ENCODE data around the gene OBSCN.

OBSCN gene

DNA sequence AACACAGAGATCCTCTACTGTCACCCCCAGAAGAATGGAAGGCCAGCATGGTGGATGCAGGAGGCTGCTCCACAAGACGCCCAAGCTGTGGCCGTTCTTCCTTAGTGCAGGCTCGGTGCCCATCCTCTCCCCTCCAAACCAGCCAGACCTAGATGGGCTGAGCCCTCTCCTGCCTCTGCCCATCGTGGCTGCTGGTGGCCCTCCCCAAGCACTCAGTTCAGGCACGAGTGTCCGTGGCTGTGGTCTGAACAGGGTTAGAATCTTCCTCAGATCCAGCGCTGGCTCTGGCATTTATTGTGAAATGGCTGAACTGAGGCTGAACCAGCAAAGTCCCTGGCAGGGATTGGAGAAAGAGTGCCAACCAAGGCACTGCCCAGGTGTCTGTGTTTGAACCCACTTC is 139.3 kb downstream of the OBSCN start:
- Histone ChIP-seq H3K9ac (ENCODE audit: low read length) (no peak overlapping the region), H3K27me3 (ENCODE audit: control insufficient read depth in 1 of 2, insufficient read depth in 2 of 2, low read length in 2 of 2) (no peaks in the 10 kb centered on the region), H3K36me3 (ENCODE audit: insufficient read depth, low read length) (no peaks in the 10 kb centered on the region), H3K27ac (ENCODE audit: low read depth, low read length) (no peak overlapping the region), H3K4me1 (ENCODE audit: insufficient read depth, low read length) (no peaks in the 10 kb centered on the region), H3K4me3 (ENCODE audit: low read depth in 1 of 2, low read length in 2 of 2) (no peak overlapping the region), H3K9me3 (ENCODE audit: low read length) (no peaks in the 10 kb centered on the region)

DNA sequence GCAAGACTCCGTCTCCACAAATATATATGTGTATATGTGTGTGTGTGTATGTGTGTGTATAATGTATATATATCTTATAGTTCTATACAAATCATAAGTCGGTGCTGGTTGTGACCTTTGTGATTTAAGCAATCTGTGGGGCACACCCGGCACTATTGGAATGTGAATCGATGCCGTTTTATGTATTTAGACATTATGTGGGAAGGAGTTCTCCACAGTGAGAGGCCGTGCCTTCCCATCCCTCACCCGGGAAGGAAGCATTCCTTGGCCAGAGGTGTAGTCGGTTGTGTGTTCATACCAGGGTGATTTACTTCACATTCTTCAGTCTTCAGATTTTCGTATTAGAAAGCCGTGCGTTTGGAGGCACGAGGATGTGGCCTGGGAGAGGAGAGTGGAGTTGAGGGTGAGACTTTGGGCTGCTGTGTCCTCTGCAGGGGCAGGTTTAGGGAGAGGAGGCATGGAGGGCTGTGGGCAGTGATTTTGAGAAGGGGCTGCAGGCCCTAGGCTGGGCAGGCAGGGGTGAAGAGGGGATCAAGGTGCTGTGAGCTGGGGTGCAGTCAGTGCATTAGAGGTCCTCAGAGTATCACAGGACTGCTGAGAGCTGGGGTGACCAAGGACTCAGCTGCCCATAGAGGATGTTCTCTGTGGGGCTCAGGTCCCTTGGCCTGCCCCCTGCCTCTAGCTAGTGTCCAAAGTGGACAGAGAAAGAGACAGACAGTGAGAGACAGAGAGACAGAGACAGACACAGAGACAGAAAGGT is 141.0 kb downstream of the OBSCN start:
- no peaks in the 10 kb centered on the region for H3K4me1 ChIP-seq (ENCODE audit: insufficient read depth, low read length)
- no peak overlapping the region for H3K4me3 ChIP-seq (ENCODE audit: low read depth in 1 of 2, low read length in 2 of 2)
- H3K9ac ChIP-seq (ENCODE audit: low read length), result no peak overlapping the region
- H3K27me3 ChIP-seq (ENCODE audit: control insufficient read depth in 1 of 2, insufficient read depth in 2 of 2, low read length in 2 of 2), result no peaks in the 10 kb centered on the region
- H3K27ac ChIP-seq (ENCODE audit: low read depth, low read length), result no peak overlapping the region
- no peaks in the 10 kb centered on the region for H3K9me3 ChIP-seq (ENCODE audit: low read length)
- H3K36me3 ChIP-seq (ENCODE audit: insufficient read depth, low read length), result no peaks in the 10 kb centered on the region

DNA sequence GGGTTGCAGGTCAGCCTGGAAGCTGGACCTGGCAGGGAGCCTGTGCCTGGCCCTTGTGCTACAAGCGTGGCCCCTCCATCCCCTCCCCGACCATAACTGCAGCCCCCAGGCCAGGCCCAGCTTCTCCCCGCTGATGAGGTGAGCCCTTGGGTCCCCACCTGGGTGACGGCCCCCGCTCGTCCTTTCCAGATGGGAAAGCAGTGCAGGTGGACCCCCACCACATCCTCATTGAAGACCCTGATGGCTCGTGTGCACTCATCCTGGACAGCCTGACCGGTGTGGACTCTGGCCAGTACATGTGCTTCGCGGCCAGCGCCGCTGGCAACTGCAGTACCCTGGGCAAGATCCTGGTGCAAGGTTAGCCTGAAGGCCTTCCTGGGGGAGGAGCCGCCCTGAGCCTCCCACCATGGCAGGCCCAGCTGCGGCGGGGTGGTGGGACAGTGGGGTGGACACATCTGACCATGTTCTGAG is 141.9 kb downstream of the OBSCN start:
- Histone ChIP-seq H3K27ac (ENCODE audit: low read depth, low read length) (no peak overlapping the region), H3K36me3 (ENCODE audit: insufficient read depth, low read length) (no peaks in the 10 kb centered on the region), H3K9me3 (ENCODE audit: low read length) (no peaks in the 10 kb centered on the region), H3K4me3 (ENCODE audit: low read depth in 1 of 2, low read length in 2 of 2) (no peak overlapping the region), H3K9ac (ENCODE audit: low read length) (no peak overlapping the region), H3K4me1 (ENCODE audit: insufficient read depth, low read length) (no peaks in the 10 kb centered on the region), H3K27me3 (ENCODE audit: control insufficient read depth in 1 of 2, insufficient read depth in 2 of 2, low read length in 2 of 2) (no peaks in the 10 kb centered on the region)

DNA sequence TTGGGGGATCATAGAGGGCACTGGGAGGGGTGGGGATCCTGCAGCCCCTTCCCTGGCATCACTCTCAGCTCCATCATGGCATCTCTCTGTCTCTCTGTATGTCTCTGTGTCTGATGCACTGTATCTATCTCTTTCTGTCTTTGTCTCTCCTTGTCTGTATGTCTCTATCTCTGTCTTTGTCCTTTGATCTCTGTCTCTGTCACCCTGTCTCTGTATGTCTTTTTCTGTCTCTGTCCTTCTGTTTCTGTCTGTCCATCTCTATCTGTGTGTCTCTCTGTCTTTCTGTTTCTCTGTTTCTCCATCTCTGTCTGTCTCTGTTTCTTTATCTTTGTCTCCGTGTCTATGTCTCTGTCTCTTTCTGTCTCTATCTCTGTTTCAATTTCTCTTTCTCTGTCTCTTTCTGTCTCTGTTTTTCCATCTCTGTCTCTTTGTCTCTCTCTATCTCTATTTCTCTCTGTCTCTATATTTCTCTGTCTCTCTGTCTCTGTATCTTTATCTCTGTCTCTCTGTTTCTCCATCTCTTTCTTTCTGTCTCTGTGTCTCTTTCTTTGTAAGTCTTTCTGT is 142.4 kb downstream of the OBSCN start:
- Histone ChIP-seq H3K27ac (ENCODE audit: low read depth, low read length) (no peak overlapping the region), H3K4me1 (ENCODE audit: insufficient read depth, low read length) (no peaks in the 10 kb centered on the region), H3K9ac (ENCODE audit: low read length) (no peak overlapping the region), H3K4me3 (ENCODE audit: low read depth in 1 of 2, low read length in 2 of 2) (no peak overlapping the region), H3K27me3 (ENCODE audit: control insufficient read depth in 1 of 2, insufficient read depth in 2 of 2, low read length in 2 of 2) (no peaks in the 10 kb centered on the region), H3K9me3 (ENCODE audit: low read length) (no peaks in the 10 kb centered on the region), H3K36me3 (ENCODE audit: insufficient read depth, low read length) (no peaks in the 10 kb centered on the region)

DNA sequence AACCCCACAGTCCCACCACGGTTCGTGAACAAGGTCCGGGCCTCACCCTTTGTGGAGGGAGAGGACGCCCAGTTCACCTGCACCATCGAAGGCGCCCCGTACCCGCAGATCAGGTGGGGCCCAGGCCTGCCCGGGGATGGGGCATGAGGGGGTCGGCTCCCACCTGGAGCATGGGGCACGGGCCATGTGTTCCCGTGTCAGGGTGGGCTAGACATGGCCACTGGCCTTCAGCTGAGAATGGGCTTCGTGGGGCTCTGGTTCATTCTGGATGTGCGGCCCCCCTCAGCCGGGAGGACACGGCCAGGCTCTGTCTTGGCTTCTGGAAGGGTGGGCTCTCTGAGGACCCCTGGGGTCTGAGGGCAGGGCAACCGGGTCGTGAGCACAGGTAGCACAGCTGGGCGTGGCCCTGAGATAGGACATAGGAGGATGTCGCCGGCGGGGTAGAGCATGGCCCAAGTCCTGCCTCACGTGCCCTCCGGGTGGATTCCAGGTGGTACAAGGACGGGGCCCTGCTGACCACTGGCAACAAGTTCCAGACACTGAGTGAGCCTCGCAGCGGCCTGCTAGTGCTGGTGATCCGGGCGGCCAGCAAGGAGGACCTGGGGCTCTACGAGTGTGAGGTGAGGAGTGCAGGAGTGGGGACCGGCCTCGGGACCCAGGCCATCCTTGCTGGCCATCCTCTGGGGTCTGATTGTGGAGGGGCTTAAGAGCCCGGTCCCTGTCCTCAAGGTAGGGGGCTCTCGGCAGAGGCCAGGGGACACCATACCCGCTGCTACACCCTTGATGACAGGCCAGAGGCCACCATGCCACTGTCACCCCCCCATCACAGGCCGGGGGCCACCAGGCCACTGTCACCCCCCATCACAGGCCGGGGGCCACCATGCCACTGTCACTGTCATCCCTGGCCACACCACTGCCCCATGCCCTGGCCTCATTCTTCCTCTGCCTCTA is 143.3 kb downstream of the OBSCN start:
- Histone ChIP-seq H3K36me3 (ENCODE audit: insufficient read depth, low read length) (no peaks in the 10 kb centered on the region), H3K4me3 (ENCODE audit: low read depth in 1 of 2, low read length in 2 of 2) (no peak overlapping the region), H3K4me1 (ENCODE audit: insufficient read depth, low read length) (no peaks in the 10 kb centered on the region), H3K27ac (ENCODE audit: low read depth, low read length) (no peak overlapping the region), H3K27me3 (ENCODE audit: control insufficient read depth in 1 of 2, insufficient read depth in 2 of 2, low read length in 2 of 2) (no peaks in the 10 kb centered on the region), H3K9me3 (ENCODE audit: low read length) (no peaks in the 10 kb centered on the region), H3K9ac (ENCODE audit: low read length) (no peak overlapping the region)

DNA sequence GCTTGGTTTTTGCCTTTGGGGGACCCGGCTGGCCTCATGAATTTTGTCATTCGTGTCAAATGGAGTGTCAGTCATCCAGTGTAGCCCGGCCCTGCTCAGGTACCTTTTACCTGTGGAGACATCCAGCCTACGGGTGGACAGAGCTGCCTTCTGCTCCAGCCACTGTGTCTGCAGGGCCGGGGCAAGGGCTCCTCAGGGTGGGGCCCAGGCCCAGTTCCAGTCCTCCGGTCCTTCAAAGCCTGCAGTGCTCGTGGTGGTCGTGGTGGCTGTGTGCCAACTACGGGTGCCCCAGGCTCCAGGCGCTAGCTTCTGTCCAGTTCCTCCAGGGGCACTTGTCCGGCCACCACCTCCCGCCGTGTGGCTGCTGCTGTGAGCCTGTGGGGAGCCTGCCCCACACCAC is 144.0 kb downstream of the OBSCN start:
- Histone ChIP-seq H3K27me3 (ENCODE audit: control insufficient read depth in 1 of 2, insufficient read depth in 2 of 2, low read length in 2 of 2) (no peaks in the 10 kb centered on the region), H3K27ac (ENCODE audit: low read depth, low read length) (no peak overlapping the region), H3K4me1 (ENCODE audit: insufficient read depth, low read length) (no peaks in the 10 kb centered on the region)

DNA sequence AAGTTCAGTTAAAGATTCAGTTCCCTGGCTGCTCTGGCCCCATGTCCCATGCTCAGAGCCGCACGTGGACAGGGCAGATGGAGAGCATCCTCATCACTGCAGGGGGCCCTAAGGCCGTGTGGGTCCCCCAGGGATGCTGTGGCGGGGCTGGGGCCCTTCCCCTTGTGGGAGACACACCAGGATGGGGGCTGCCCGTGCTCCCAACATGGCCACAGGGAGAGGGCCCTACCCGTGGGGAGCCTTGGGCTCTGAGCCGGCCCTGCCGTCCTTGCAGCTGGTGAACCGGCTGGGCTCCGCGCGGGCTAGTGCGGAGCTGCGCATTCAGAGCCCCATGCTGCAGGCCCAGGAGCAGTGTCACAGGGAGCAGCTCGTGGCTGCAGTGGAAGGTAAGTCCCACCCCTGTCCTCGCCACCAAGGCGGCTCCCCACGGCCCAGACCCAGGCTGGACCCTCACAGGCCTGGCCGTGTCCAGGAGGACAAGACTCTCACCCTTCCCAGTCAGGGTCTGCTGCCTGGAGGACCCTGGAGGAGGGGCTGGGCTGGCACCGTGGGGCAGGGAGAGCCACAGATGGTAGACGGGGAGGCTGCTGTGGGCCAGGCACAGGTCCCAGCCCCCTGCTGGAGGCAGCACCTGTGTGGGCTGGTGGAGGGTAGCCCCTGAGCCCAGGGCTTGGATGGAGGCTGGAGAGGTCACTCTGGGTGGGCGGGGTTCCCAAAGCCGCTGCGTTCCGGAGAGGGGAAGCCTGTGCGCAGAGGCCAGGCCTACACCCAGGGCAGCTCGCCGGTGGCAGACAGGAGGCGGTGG is 145.0 kb downstream of the OBSCN start:
- Histone ChIP-seq H3K4me3 (ENCODE audit: low read depth in 1 of 2, low read length in 2 of 2) (no peak overlapping the region), H3K9me3 (ENCODE audit: low read length) (no peaks in the 10 kb centered on the region), H3K9ac (ENCODE audit: low read length) (no peak overlapping the region), H3K27ac (ENCODE audit: low read depth, low read length) (no peak overlapping the region), H3K27me3 (ENCODE audit: control insufficient read depth in 1 of 2, insufficient read depth in 2 of 2, low read length in 2 of 2) (no peaks in the 10 kb centered on the region), H3K36me3 (ENCODE audit: insufficient read depth, low read length) (no peaks in the 10 kb centered on the region), H3K4me1 (ENCODE audit: insufficient read depth, low read length) (no peaks in the 10 kb centered on the region)

More for the DNA sequence above, 144.0 kb downstream of the OBSCN start:
- H3K9me3 ChIP-seq (ENCODE audit: low read length), result no peaks in the 10 kb centered on the region
- no peak overlapping the region for H3K4me3 ChIP-seq (ENCODE audit: low read depth in 1 of 2, low read length in 2 of 2)
- H3K36me3 ChIP-seq (ENCODE audit: insufficient read depth, low read length), result no peaks in the 10 kb centered on the region
- no peak overlapping the region for H3K9ac ChIP-seq (ENCODE audit: low read length)

DNA sequence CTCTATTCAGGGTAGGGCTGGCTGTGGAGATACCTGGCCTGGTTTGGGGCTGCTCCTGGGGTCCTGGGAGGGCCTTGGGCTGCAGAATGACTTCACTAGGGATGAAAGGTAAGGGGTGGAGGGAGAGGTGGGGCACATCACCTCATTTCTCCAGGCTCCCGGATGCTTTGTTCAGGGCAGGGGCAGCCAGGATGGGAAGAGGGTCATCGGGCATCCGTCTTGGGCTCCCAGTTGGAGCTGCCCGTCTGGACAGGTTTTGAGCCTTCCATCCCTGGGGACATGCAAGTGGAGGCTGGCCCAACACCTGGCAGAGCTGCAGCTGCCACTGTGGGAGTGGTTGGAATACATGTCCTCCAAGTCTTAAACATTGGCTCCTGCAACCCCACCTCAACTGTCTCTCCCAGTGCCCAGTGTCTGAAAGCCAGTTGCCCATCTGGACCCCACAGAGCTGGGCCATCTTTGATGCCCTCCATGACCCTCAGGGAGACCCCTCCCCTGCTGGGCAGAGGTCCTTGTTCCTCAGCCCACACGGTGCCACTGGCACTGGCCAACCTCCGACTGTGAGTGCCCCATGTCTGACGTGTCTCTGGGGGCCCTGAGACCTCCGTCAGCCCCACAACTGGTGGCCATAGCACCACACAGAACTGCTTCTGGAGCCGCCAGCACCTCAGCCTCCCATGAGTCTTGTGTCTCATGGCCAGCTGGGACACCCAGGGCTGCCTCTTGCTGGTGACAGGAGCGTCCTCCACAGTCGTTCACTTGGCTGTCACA is 145.9 kb downstream of the OBSCN start:
- H3K4me1 ChIP-seq (ENCODE audit: insufficient read depth, low read length), result no peaks in the 10 kb centered on the region
- H3K9ac ChIP-seq (ENCODE audit: low read length), result no peak overlapping the region
- H3K27me3 ChIP-seq (ENCODE audit: control insufficient read depth in 1 of 2, insufficient read depth in 2 of 2, low read length in 2 of 2), result no peaks in the 10 kb centered on the region
- H3K36me3 ChIP-seq (ENCODE audit: insufficient read depth, low read length), result no peaks in the 10 kb centered on the region
- no peak overlapping the region for H3K4me3 ChIP-seq (ENCODE audit: low read depth in 1 of 2, low read length in 2 of 2)
- no peak overlapping the region for H3K27ac ChIP-seq (ENCODE audit: low read depth, low read length)
- no peaks in the 10 kb centered on the region for H3K9me3 ChIP-seq (ENCODE audit: low read length)

DNA sequence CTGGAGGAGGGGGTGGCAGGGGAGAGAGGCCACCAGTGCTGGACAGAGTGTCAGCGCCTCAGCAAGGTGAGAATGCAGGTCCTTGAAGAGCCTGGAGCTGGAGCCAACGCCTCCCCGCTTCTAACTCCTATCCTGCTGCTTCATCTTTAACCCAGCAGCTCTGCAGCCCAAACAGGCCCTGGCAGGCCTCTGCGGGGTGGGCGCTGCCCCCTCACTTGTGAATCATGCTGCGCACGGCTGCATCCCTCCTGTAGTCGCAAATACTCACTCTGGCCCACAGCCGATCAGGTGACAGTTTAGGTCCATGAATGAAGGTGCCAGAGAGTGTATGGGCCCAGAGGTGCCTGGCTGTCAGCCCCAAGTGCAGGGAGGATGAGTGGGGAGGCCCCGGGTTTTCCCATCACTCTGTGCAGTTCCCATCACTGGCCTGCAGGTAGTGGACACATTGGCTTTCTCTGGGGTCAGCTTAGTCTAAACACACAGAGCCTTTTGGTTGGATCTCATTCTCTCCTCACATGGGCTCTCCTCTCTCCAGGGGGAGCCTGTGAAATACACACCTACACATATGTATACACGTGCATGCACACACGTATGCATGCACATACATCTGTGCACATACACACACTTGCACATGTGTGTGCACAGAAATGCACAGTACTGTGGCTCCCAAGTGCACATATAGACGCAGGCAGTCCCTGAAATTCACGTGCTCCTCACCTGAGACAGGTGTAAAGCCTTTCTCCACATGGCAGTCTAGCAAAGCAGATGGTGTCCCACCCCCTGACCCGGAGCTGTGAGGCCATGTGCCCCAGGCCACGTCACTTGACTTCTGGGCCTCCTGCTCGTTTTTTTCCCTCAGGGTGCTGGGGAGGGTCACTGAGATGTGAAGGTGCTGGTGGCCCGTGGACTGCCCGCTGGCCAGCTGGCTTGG is 146.8 kb downstream of the OBSCN start:
- H3K4me1 ChIP-seq (ENCODE audit: insufficient read depth, low read length), result no peaks in the 10 kb centered on the region
- no peak overlapping the region for H3K27ac ChIP-seq (ENCODE audit: low read depth, low read length)
- H3K27me3 ChIP-seq (ENCODE audit: control insufficient read depth in 1 of 2, insufficient read depth in 2 of 2, low read length in 2 of 2), result no peaks in the 10 kb centered on the region
- H3K4me3 ChIP-seq (ENCODE audit: low read depth in 1 of 2, low read length in 2 of 2), result no peak overlapping the region
- no peak overlapping the region for H3K9ac ChIP-seq (ENCODE audit: low read length)
- no peaks in the 10 kb centered on the region for H3K9me3 ChIP-seq (ENCODE audit: low read length)
- H3K36me3 ChIP-seq (ENCODE audit: insufficient read depth, low read length), result no peaks in the 10 kb centered on the region

Measured in muscle layer of colon (tissue), 2 donors.